Stimulated activated CD8-positive, alpha-beta memory T cell treated with anti-CD3 and anti-CD28 coated beads, Interleukin-12 subunit alpha, Interleukin-12 subunit beta, amount 100 ng/mL, for 24 hours (primary cell): ENCODE data around the gene CD52.

Source experiments
- DNase-seq: peaks from one replicate; pipeline ENCODE4 v3.0.0-alpha.2; 2020; ENCODE audit errors: extremely low read depth

Gene CD52

DNA sequence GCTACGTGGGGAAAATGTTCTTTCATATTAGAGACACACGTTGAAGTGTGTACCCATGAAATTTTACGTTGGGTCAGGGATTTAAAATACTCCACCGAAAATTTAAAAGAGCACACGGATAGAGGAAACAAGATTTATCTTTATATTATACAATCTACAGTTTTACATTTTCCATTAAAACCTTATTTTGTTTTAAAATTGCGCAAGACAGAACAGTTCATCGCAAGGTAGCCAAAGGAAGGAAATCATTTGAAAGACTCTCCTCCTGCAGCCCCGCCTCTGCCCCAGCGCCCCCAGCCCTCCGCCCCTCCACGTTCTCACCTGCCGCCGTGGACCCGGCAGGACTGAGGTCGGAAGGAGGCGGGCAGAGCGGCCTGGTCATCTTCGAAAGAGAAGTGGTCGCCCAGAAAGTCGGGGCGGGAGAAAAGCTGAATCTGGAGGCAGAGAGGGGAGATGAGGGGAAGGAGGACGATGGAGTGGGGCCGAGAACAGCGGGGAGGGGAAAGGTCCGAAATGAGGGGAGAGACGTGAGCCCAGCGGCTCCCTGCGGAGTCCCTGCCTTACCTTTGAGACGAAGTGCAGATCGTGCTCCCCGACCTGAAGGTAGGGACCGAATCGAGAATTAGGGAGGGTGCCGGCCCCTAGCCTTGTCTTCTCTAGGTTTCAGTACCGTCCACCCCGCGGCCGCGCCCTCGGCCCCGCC lies 18.2 kb downstream of the CD52 start:
- no peak for DNase-seq

DNA sequence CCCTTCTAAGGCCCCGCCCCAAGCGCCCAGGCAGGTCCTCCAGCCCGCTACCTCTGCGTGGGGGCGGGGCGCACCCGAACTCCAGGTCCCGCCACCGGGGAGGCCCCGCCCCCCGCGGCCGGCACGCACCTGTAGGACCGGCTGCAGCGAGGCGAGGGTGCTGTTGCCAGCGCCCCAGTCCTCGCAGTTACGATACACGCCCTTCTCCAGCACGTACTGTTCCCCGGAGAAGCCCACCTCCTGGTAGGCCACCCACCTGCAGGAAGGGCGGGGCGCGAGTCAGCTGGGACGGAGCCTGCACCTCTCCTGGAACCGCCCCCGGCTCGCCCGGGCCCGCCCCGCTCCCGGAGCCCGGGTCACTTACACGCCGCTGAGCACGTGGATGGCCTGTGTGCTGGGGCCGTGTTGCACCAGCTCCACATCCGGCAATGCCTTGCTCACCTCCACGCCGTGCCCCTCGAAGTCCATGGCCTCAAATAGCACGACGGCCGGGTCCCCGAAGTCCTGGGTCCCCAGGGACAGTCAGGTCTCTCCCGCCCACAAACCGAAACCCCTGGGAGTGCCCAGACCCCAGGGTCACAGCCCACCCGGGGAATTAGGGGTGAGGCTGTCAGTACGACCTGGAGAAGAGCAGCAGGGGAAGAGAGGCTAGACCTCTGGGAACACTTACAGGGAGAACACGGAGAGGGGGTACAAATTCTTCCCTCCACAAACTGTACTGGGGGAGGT lies 18.9 kb downstream of the CD52 start:
- peak; percentile 57 for DNase-seq

DNA sequence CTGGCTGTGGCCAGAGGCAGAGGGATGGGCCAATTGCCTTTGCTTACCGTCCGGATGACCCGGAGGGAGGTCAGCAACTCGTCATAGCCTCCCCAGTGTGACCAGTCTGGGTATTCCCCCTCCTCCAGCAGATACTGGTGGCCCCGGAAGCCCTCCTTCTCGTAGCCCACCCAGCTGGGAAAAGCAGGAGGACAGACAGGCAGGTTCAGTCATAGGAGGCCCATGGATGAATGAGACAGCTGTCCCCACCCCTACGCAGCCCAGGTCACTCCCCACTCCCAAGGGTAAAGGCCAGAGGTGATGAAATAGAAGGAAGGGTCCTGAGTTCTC lies 19.4 kb downstream of the CD52 start:
- DNase-seq = no peak

DNA sequence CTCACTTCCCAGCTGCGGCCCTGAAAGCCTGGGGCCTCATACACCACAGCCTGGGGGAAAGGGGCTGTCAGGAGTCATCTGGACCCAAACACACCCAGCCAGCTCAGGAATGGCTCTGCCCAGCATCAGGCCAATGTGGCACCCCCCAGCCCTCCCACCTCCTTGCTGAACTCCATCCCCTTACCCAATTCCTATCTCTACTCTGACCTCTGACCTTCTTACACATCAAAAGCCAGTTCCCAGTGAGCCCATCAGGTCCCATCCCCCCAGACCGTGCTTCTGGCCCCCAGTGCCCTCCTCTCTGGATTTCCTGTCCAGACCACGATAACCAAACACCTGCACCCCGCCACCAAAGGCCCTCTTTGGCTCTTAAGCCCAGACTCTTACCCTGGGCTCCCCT lies 19.9 kb downstream of the CD52 start:
- no peak for DNase-seq

DNA sequence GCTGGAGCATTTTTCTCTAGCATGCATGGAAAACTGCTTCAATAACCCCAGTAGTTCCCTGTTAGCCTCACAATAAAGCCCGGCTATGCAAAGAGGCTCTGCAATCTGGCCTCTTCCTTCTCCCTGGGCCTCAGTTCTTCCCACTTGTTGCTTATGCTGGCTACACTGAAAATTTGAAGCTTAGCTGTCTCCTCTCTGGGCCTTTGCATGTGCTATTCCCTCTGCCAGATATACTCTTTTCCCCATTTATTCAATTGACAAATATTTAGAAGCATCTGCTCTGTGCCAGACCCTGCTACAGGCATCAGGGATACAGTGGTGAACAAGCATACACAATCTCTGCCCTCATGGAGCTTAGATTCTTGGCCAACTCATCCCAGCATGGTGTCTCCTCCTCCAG lies 20.9 kb downstream of the CD52 start:
- DNase-seq = no peak

DNA sequence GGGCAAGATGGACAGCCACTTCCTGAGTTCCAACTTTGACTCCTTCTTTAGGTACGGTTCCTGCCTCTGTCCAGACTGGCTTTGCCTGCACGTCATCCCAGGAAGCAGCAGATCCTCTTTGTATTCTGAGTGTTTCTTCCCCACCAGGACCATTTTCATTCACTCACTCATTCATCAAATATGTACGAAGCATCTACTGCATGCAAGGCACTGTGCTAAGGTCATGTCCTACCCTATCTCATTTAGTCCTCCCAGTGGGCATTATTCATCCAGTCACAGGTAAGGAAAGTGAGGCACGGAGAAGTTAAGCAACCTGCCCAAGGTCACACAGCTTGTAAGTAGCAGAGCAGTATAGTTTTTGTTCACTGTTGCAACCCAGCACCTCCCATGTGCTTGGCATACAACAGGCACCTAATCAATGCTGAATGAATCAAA lies 22.3 kb downstream of the CD52 start:
- no peak for DNase-seq

DNA sequence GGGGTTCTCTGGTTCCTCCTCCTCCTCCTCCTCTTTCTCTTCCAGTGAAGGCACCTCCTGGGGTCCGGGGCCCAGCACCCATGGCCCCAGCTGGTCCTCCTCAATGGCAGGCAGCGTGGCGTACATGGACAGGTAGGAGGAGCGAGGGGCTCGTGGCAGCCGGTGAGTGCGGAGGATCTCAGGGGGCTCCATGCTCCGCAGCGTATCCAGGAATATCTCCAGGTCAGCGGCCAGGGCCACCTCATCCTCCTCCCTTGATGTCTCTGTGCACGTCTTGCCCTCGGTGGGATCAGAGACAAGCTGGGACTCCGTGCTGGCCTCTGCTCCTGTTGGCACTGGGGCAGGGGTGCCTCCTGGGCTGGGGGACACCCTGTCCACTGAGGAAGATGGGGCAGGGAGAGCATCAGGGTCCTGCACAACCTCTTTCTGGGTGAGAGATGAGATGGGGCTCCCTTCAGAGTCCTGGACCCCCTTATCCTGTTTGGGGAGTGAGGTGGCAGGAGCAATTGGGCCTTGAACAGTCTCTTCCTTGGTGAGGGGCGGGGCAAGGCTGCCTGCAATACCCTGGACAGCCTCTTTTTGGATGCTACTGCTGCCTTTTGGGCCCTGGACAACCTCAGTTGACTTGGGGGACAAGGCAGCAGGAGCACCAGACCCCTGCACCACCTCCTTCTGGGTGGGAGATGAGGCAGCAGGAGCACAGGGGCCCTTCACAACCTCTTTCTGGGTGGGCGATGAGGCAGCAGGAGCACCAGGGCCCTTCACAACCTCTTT lies 26.6 kb downstream of the CD52 start:
- no peak for DNase-seq

DNA sequence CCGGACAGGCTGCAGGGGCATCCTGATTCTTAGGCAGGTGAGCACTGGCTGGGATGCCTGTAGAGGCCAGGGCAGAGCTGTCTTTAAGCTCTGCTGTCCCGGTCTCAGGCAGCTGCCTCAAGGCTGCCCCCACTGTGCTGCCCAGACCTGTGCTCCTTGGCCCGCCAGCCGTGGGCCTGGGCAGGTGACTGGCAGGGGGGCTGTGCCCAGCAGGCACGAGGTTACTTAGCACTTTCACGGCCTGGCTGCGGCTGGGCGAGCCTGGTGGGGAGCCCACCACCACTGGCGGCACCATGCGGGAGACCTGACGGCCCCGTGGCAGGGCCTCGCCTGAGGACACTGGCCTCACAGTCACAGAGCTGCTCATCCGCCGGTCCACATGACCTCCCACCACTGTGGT lies 28.0 kb downstream of the CD52 start:
- DNase-seq = no peak

DNA sequence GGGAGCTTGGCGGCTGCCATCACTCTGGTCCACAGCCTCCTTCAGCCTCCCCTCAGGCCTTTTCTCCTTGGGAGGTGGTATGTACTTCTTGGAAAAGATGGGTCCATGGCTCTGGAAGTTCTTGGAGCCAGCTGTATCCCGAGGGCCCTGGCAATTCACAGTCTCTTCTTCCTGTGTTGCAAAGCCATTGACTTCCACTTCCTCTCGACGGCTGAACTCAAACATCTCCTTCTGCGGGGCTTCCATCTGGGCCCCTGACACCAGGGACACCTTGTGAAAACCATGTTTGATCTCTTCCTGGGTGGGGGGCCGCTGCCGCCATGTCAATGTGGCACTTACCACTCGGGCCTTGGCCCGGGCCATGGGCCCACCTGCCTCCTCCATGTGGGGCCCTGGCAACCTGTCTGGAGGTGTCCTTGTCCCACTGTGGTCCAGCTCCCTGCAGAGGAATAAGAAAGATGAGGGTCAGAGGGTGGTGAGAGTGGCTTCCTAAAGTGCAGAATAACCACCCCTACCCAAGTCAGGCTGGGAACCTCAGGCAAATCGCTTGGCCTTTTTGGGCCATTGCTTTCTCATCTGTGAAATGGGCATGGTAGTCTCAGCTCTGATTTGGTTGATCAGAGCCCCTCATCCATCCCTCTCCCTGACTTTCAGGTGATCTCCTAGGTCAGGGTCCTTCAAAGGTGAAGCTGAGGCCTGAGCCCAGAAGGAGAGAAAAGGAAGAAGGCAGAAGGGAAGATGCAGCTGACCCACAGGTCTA lies 28.7 kb downstream of the CD52 start:
- DNase-seq = no peak

DNA sequence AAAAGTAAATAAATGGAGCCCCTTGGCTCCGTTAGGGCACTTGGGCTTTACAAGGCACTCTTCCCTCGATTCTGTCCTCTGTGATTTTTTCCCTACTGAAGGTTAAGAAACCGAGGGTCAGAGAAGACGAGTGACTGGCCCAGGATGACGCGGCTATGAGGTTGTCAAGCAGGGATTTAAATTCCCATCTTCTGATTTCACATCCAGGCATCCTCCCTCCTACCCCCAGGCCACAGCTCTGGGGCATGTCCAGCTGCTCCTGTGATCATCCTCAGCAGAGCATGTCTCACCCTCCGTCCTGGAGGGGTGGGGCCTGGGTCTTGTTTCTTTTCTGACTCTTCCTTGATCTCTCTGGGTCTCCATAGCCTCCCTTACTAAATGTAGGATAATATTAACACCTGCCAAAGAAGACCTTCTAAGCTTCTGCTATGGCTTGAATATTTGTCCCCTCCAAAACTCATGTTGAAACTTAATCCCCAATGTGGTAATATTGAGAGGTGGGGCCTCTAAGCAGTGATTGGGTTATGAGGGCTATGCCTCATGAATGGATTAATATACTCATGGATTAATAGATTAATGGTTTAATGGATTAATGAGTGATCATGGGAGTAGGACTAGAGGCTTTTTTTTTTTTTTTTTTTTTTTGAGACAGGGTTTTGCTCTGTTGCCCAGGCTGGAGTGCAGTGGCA lies 31.6 kb downstream of the CD52 start:
- DNase-seq = no peak

DNA sequence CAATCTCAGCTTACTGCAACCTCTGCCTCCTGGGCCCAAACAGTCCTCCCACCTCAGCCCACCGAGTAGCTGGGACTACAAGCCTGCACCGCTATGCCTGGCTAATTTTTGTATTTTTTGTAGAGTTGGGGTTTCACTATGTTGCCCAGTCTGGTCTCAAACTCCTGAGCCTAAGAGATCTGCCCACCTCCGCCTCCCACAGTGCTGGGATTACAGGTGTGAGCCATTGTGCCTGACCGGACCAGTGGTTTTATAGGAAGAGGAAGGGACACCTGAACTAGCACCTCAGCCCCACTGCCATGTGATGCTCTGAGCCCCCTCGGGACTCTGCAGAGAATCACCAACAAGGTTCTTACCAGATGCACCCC lies 32.1 kb downstream of the CD52 start:
- no peak for DNase-seq

DNA sequence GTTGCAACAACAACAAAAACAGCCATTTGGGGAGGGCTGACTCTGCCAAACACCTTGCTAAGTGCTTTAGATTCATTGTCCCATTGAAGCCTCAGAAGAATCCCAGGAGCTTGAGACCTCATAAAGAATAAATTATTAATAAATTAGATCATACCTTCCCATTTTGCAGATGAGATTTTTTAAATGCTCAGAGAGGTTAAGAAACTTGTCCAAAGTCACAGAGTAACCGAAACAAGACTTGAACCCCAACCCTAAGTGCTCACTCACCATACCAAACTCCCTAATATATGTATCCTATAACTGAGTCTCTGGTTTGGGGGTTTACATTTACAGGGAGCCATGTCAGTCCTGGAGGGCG lies 32.6 kb downstream of the CD52 start:
- no peak for DNase-seq

DNA sequence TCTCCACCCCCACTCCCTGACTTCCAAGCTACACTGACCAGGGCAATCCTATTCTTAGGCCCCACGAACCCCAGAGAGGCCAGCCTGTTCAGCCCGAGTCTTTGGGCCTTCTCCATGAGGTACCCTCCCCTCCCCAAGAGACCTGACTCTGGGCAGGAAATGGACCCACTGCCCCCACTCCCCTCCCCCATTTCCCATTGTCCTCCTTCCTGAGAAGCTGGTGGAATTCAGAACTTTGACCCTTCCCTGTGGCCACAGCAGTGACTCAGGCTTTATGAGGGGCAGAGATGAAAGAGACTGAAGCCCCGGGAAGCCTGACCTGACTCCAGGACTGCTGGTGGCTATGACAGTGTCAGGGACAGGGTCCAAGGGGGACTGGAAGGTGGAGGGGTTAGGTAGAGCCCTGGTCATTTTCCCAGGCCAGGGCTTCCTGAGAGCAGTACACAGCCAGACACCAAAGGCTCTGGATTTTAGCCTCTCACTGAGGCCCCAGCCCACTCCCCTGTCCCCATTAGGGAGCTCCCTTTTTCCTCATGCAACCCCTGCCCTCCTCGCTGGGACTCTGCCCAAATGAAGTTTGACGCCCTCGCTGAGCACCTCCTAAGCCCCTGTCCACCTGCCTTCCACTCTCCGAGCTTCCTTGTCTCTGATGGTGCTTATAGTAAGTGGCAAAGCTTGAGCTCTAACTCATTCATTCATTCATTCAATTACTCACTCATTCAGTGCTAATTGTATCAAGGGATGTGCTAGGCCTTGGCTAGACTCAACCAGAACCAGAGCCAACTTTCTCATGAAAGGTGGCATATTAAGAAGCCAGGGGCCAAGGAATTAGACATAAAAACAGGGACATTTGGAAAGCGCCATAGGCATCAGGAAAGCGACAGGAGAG lies 33.2 kb downstream of the CD52 start:
- no peak for DNase-seq

DNA sequence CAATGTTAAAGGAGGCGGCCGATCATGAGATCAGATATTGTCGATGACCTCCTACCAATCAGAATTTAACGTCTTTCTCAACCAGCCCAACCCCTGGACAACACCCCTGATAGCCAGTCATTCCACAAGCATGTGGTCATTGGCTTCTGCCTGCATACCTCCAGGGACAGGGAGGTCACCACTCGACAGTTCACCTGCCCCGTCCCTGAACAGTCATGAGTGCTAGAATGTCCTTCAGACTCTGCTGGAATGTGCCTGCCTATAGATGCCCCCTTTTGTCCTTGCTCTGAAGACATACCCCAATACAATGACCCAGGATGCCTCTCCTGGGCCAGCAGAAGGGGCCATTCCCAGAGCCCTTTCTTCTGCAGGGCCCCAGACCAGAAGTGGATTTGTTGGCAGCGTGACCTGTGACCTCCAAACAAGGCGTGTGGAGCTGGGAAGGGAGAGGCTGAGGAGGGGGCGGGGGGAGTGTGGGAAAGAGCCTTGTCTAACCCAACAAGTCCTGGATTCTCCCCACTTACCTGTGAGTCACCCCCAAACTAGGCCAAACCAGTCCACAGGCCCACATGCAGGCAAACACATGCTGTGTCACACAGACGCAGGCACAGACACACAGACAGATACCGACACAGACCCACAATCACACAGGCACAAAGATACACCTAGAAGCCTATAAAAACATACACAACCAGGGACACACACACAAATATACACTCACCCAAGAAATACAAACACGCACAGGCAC lies 34.0 kb downstream of the CD52 start:
- DNase-seq = no peak

DNA sequence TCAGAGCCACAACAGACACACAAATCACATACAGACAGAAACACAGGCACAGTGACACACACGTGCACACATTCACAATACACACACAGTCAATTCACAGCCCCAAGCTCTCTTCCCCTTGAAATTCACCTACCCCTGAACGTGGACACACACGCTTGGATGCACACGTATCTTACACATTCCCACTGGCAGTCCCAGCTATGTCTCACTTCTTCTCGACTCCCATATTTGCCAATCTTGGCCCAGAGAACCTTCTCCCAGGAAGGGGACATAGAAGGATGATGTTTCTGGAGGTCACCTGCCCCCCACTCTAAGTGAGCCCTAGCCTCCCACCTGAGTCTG lies 34.6 kb downstream of the CD52 start:
- DNase-seq = no peak

DNA sequence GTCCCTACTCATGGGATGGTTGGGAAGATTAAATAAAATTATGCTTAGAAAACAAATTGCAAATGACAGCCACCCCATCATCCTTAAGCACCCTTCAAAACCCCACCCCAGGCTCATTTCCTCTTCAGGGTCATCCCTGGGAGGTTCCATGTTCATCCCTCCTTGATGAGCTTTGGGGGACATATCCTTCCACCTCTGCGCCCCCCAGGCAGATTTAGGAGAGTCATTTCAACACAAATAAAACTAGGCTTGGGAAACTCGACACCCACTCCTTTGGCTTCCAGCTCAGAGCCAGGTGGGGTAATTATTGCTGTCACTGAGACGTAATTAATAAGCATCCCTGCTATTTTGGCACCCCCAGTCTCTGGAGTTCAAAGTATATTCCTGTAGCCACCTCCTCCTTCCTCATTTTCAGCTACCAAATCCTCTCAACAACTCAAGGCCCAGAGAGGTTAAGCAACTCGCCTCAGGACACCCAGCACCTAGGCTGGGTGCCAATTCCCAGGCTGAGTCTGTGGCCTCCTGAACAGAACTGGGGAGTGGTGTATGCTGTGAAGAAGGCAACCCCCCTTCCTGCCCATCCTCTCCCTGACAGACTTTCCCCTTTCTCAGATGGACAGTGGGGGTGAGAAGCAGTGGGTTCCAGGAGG lies 35.6 kb downstream of the CD52 start:
- no peak for DNase-seq

DNA sequence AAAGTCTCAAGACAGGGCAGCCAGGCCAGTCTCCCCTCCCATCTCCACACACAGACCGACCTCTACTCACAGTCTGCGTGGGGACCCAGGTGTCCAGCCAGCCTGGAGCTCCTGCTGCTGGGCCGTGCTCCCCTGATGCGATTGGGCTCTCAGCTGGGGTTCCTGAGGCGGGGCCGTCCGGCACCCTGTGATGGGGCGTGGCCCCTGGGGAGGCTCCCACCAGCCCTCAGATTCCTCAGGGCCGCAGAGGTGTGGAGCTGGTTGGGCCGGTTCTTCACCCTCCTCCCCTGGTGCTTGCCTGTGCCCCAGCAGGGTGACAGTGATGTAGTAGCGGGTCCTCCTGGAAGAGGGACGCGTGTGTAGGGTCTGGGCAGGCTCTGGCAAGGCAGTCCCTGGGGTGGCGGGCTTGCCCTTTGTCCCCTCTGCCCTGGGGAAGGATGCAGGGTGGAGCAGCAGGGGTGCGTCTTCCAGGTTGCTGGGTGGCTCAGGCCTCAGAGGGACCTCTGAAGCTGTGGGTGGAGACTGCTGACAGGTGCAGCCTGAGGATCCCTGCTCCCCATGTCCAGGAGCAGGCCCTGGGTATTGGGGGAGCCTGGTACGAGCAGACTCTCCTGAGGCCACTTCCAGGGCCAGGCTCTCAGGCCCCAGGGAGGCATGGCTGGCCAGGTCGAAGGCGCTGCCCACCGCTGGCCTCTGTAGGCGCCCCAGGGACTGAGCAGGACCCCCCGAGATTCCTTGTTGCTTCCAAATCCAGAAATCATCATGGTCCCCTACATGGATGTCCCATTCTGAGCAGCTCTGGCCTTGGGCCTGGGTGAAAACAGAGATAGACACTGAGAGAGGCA lies 36.4 kb downstream of the CD52 start, which contains the start of gene CRYBG2:
CRYBG2 (minus strand) TSS at position 155 of the 845 bp plus-strand sequence. CDS start 7,473 bp downstream, outside the sequence.
- no peak for DNase-seq

DNA sequence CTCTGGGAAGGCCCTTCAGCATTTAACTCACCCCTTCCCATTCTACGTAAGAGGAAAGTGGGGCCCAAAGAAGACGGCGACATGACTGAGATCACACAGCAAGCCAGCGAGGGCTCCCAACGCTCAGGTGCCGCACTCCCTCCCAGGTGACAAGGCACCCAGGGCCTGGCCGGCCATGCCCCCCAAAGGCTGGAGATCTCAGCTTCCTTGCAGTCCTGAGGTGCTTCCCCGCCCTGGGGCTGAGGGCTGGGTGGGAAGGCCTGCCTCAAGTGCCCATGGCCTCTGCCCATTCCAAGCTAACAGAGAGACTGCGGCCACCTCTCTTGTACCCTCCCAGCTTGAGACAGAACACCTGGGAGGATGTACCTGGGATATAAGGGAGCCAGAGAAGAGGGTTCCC lies 37.2 kb downstream of the CD52 start:
- no peak for DNase-seq

DNA sequence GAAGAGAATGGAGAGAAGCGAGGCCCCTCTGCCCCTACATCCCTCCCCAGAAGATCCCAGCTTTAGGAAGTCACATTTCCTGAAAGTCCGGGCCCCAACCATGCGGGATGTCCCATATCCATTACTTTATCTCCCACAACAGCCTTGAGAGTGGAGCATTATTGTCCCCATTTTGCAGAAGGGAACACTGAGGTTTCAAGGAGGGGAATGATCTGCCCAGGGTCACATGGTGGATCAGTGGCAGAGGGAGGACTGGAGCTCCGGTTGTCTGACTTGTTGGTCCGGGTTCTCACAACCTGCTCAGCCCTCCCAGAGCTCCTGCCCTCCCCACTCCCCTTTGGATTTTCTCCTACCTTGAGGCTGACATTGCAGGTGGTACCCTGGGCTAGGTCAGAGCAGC lies 38.3 kb downstream of the CD52 start:
- DNase-seq = no peak
